GM23338 (cell line): Measurements from ENCODE around the gene SAFB2. TPM values are rescaled to one million over a fixed set of nuclear protein-coding genes. Genes with fewer than 3 reads are reported as not detected.

Source experiments
- ATAC-seq: fragments of 200-7000 bp; cut with Tn5 transposase; 3 replicates; pipeline ENCODE4 v1.9.1; 2020
- DNase-seq: peaks from one replicate; pipeline ENCODE4 v3.0.0-alpha.2; 2015; ENCODE audit warnings: low spot score
- H2AFZ ChIP-seq: fragments of 200-600 bp; sonication (generic); 2 replicates; pipeline ENCODE4 v1.8.0; 2016; ENCODE audit warnings: antibody characterized with exemption, mild to moderate bottlenecking, moderate library complexity
- H3F3A ChIP-seq: fragments of 200-600 bp; sonication (generic); replicated peaks from 2 replicates; pipeline ENCODE4 v1.8.0; 2017; ENCODE audit warnings: antibody characterized with exemption, mixed run types, low read depth
- H3K27ac ChIP-seq: fragments of 200-600 bp; sonication (generic); 2 replicates; pipeline ENCODE4 v1.6.1; 2016; ENCODE audit warnings: low read depth
- H3K27me3 ChIP-seq: fragments of 200-600 bp; sonication (generic); 2 replicates; pipeline ENCODE4 v1.8.0; 2016; ENCODE audit warnings: mild to moderate bottlenecking, mixed run types, moderate library complexity; ENCODE audit not compliant: insufficient read depth
- H3K36me3 ChIP-seq: fragments of 200-600 bp; sonication (generic); 2 replicates; pipeline ENCODE4 v1.8.0; 2016; ENCODE audit warnings: mild to moderate bottlenecking; ENCODE audit not compliant: insufficient read depth
- H3K4me1 ChIP-seq: fragments of 200-600 bp; sonication (generic); 2 replicates; pipeline ENCODE4 v1.8.0; 2016; ENCODE audit warnings: mild to moderate bottlenecking, moderate library complexity; ENCODE audit not compliant: insufficient read depth
- H3K4me2 ChIP-seq: fragments of 200-600 bp; sonication (generic); 2 replicates; pipeline ENCODE4 v1.7.1; 2017; ENCODE audit warnings: mixed run types
- H3K4me3 ChIP-seq: fragments of 200-600 bp; sonication (generic); 2 replicates; pipeline ENCODE4 v1.6.1; 2016; ENCODE audit warnings: mixed run types
- H3K79me2 ChIP-seq: fragments of 200-600 bp; sonication (generic); replicated peaks from 2 replicates; pipeline ENCODE4 v1.8.0; 2017; ENCODE audit warnings: mild to moderate bottlenecking; ENCODE audit not compliant: insufficient read depth
- H3K9me2 ChIP-seq: fragments of 200-600 bp; sonication (generic); 2 replicates; pipeline ENCODE4 v1.8.0; 2017; ENCODE audit not compliant: insufficient read depth
- H4K20me1 ChIP-seq: fragments of 200-600 bp; sonication (generic); replicated peaks from 2 replicates; pipeline ENCODE4 v1.8.0; 2017; ENCODE audit warnings: mild to moderate bottlenecking; ENCODE audit not compliant: insufficient read depth
- H3K27ac Mint-ChIP-seq: 2 replicates; pipeline ENCODE4 v1.8.0; 2020; ENCODE audit warnings: inconsistent platforms, mild to moderate bottlenecking, moderate library complexity, mixed read lengths
- H3K27me3 Mint-ChIP-seq: 3 replicates; pipeline ENCODE4 v1.8.0; 2022; ENCODE audit warnings: low read depth, mild to moderate bottlenecking, moderate library complexity, mixed read lengths, inconsistent platforms; ENCODE audit not compliant: insufficient read depth, poor library complexity
- H3K36me3 Mint-ChIP-seq: 3 replicates; pipeline ENCODE4 v1.8.0; 2021; ENCODE audit warnings: low read depth, mild to moderate bottlenecking, inconsistent platforms, moderate library complexity, mixed read lengths
- H3K4me1 Mint-ChIP-seq: 3 replicates; pipeline ENCODE4 v1.8.0; 2020; ENCODE audit warnings: mild to moderate bottlenecking, inconsistent platforms, mixed read lengths
- H3K4me3 Mint-ChIP-seq: 3 replicates; pipeline ENCODE4 v1.8.0; 2021; ENCODE audit warnings: moderate library complexity, mild to moderate bottlenecking, inconsistent platforms, mixed read lengths
- H3K9me3 Mint-ChIP-seq: 3 replicates; pipeline ENCODE4 v1.8.0; 2020; ENCODE audit warnings: moderate library complexity, mild to moderate bottlenecking, inconsistent platforms, mixed read lengths
- CTCF ChIP-seq, 2 experiments: fragments of 200-600 bp in 1 of 2; sonication (generic) in 1 of 2; conservative IDR thresholded peaks; 2 replicates each; pipeline versions ENCODE4 v1.5.1 to v1.6.1; 2016 to 2017; ENCODE audit warnings: antibody characterized with exemption in 2 of 2, low read depth in 2 of 2, mild to moderate bottlenecking in 2 of 2, moderate library complexity in 1 of 2
- ETS1 ChIP-seq: IDR thresholded peaks from 2 replicates; pipeline ENCODE4 v1.6.1; 2016; ENCODE audit warnings: antibody characterized with exemption
- NANOG ChIP-seq: IDR thresholded peaks from 2 replicates; pipeline ENCODE4 v1.6.1; 2016; ENCODE audit warnings: antibody characterized with exemption, borderline replicate concordance
- POLR2AphosphoS5 ChIP-seq: IDR thresholded peaks from 2 replicates; pipeline ENCODE4 v1.6.1; 2016; ENCODE audit warnings: antibody characterized with exemption, low read depth
- REST ChIP-seq: IDR thresholded peaks from one replicate; pipeline ENCODE4 v1.6.1; 2018; ENCODE audit warnings: antibody characterized with exemption; ENCODE audit not compliant: unreplicated experiment
- ZNF114 ChIP-seq: fragments of 250-450 bp; sonication (Bioruptor Pico); IDR thresholded peaks from 2 replicates; pipeline ENCODE4 v1.5.0; 2020; ENCODE audit warnings: mild to moderate bottlenecking, moderate library complexity
- ZNF331 ChIP-seq: fragments of 250-450 bp; sonication (Bioruptor Pico); IDR thresholded peaks from 2 replicates; pipeline ENCODE4 v1.5.0; 2020; ENCODE audit warnings: low read depth, mild to moderate bottlenecking, moderate library complexity
- ZNF462 ChIP-seq: fragments of 250-450 bp; sonication (Bioruptor Pico); IDR thresholded peaks from 2 replicates; pipeline ENCODE4 v1.5.0; 2020; ENCODE audit warnings: mild to moderate bottlenecking, moderate library complexity
- polyA plus RNA-seq: library from polyadenylated mRNA; unstranded; fragments of >200 nt; fragmentation: Nextera tagmentation; extraction: Ambion mirVana; gene quantifications from 2 replicates; pipeline ENCODE4 v1.2.1, GENCODE V29; 2016
- total RNA-seq: library from RNA; depleted of rRNA; stranded (reverse); fragments of >200 nt; shearing (Covaris generic); gene quantifications from 2 replicates; pipeline ENCODE4 v1.2.3, GENCODE V29; 2014

SAFB2 gene
- total and polyA plus RNA-seq, 2 experiments from 2014 or later: 37.7 to 102 TPM

- no peak overlapping the region for H3K27ac ChIP-seq
- peak overlapping the region; percentile 7; the same call in 1 of the 3 replicates for H3K4me3 Mint-ChIP-seq
- H3K27me3 ChIP-seq: no peaks in the 10 kb centered on the region
- no peaks in the 10 kb centered on the region for H3K9me2 ChIP-seq
- TF ChIP-seq POLR2AphosphoS5 (peak; percentile 16; the same call in 1 of the 2 replicates), ZNF114 (CRISPR knock-in tag) (no peak)
- H3K36me3 Mint-ChIP-seq: peaks cover 74% of the 10 kb centered on the region
- DNase-seq (peak; percentile 38), ATAC-seq (no peak)
- peaks cover 7% of the 10 kb centered on the region for H3K27me3 Mint-ChIP-seq
- H3K4me1 Mint-ChIP-seq: peaks cover 28% of the 10 kb centered on the region
- peaks cover 30% of the 10 kb centered on the region for H3K36me3 ChIP-seq
- peaks cover 82% of the 10 kb centered on the region for H4K20me1 ChIP-seq
- H3K27ac Mint-ChIP-seq: no peak overlapping the region
- H2AFZ ChIP-seq: no peak overlapping the region
- peaks cover 95% of the 10 kb centered on the region for H3K79me2 ChIP-seq
- H3K4me3 ChIP-seq: no peak overlapping the region
- peaks cover 5% of the 10 kb centered on the region; the same call in 2 of the 3 replicates for H3K9me3 Mint-ChIP-seq
- no peak overlapping the region; the same call in 1 of the 2 replicates for H3K4me2 ChIP-seq
- H3K4me1 ChIP-seq: peaks cover 14% of the 10 kb centered on the region; the same call in 1 of the 2 replicates
- peaks cover 22% of the 10 kb centered on the region; the same call in 1 of the 2 replicates for H3F3A ChIP-seq
Observed at GRCh38 chr19:5627395-5627904, 4.9 kb upstream of the SAFB2 start.

- H4K20me1 ChIP-seq: peaks cover 73% of the 10 kb centered on the region
- H3K27ac ChIP-seq: peak overlapping the region; percentile 26; the same call in 1 of the 2 replicates
- peaks cover 94% of the 10 kb centered on the region for H3K79me2 ChIP-seq
- no peak overlapping the region for H2AFZ ChIP-seq
- DNase-seq: no peak
- Mint-ChIP-seq H3K36me3 (peaks cover 76% of the 10 kb centered on the region), H3K4me3 (peak overlapping the region; percentile 100; the same call in 2 of the 3 replicates), H3K4me1 (peaks cover 37% of the 10 kb centered on the region), H3K27me3 (peaks cover 8% of the 10 kb centered on the region), H3K9me3 (peaks cover 5% of the 10 kb centered on the region), H3K27ac (no peak overlapping the region)
- H3K4me2 ChIP-seq: peak overlapping the region; percentile 91; the same call in 1 of the 2 replicates
- peaks cover 20% of the 10 kb centered on the region for H3K4me1 ChIP-seq
- H3K27me3 ChIP-seq: no peaks in the 10 kb centered on the region
- peaks cover 25% of the 10 kb centered on the region; the same call in 1 of the 2 replicates for H3F3A ChIP-seq
- peaks cover 34% of the 10 kb centered on the region for H3K36me3 ChIP-seq
- no peaks in the 10 kb centered on the region for H3K9me2 ChIP-seq
- no peak for ATAC-seq
- peak overlapping the region; percentile 98; the same call in 1 of the 2 replicates for H3K4me3 ChIP-seq
- TF ChIP-seq ETS1 (no peak), ZNF331 (no peak), NANOG (no peak), POLR2AphosphoS5 (no peak), CTCF (conservative IDR thresholded peaks at IDR 0.05; ENCODE audit: low read depth in 2 of 2) (no peak), ZNF114 (CRISPR knock-in tag) (no peak), REST (no peak), ZNF462 (no peak)
Observed at GRCh38 chr19:5625641-5626040, 3.1 kb upstream of the SAFB2 start.
